HepG2 (cell line): Measurements from ENCODE around the gene CYP2C19. TPM values are rescaled to one million over a fixed set of nuclear protein-coding genes. Genes with fewer than 3 reads are reported as not detected.

Experiments used
- ATAC-seq: fragments of 200-7000 bp; cut with Tn5 transposase; 3 replicates; pipeline ENCODE4 v1.9.1; 2020; ENCODE audit warnings: mild to moderate bottlenecking, moderate library complexity
- BruUV-seq: library from RNA; stranded (reverse); fragments of 400-500 nt; replicated peaks from 2 replicates; lab custom pipeline; 2021; lab: Mats Ljungman, UMichigan
- CTCF ChIA-PET: fragments of 300-600 bp; formaldehyde crosslinking; extraction: SDS; loops from one replicate; lab custom pipeline; 2021; ENCODE audit warnings: low total read pairs, inconsistent platforms, low intra/inter-chr PET ratio; lab: Yijun Ruan, JAX
- POLR2A ChIA-PET: fragments of 350-600 bp; sonication (Branson Sonifier 250); formaldehyde crosslinking; loops from one replicate; lab custom pipeline; 2020; ENCODE audit warnings: antibody characterized with exemption, inconsistent platforms; lab: Yijun Ruan, JAX
- DNase-seq: peaks from one replicate; pipeline ENCODE4 v3.0.0-alpha.2; 2015; ENCODE audit warnings: low spot score
- FAIRE-seq: peaks from 3 replicates; lab custom pipeline; 2011; peaks lifted over from hg19 to GRCh38; lab: Jason Lieb, UNC
- H2AFZ ChIP-seq: one replicate; pipeline ENCODE4 v1.6.1; 2011; ENCODE audit warnings: low read length, inconsistent platforms
- H3K27ac ChIP-seq: fragments of 300-600 bp; 3 replicates; pipeline ENCODE4 v1.8.0; 2011; ENCODE audit warnings: mixed run types, mild to moderate bottlenecking, mixed read lengths, low read length, inconsistent platforms; ENCODE audit not compliant: insufficient read depth; ENCODE audit errors: extremely low read length
- H3K27me3 ChIP-seq, 2 experiments: fragments of 200-600 bp in 1 of 2; 2 replicates in 1 of 2; 3 replicates in 1 of 2; pipeline versions ENCODE4 v1.6.0 to v1.8.0; 2011; ENCODE audit warnings: low read length in 2 of 2, mild to moderate bottlenecking in 2 of 2, moderate library complexity in 2 of 2, inconsistent platforms in 1 of 2; ENCODE audit not compliant: insufficient read depth in 2 of 2, control insufficient read depth in 1 of 2
- H3K36me3 ChIP-seq, 2 experiments: fragments of 200-600 bp in 1 of 2; replicated peaks in 1 of 2; 2 replicates in 1 of 2; 3 replicates in 1 of 2; pipeline versions ENCODE4 v1.5.1 to v1.8.0; 2011; ENCODE audit warnings: low read length in 2 of 2, inconsistent platforms in 1 of 2; ENCODE audit not compliant: insufficient read depth in 2 of 2, control insufficient read depth in 1 of 2
- H3K4me1 ChIP-seq: 2 replicates; pipeline ENCODE4 v1.5.1; 2012; ENCODE audit warnings: low read length, inconsistent platforms; ENCODE audit not compliant: insufficient read depth
- H3K4me2 ChIP-seq: 2 replicates; pipeline ENCODE4 v1.6.0; 2011; ENCODE audit warnings: low read depth, low read length, inconsistent platforms
- H3K4me3 ChIP-seq, 3 experiments: fragments of 200-600 bp in 1 of 3; sonication (generic), shearing (Covaris generic) in 1 of 3; replicated peaks in 1 of 3; 2 replicates each; pipeline ENCODE4 v1.5.1; 2011 to 2016; ENCODE audit warnings: low read length in 3 of 3, inconsistent platforms in 2 of 3, low read depth in 2 of 3, mild to moderate bottlenecking in 2 of 3, control low read depth in 1 of 3, mixed read lengths in 1 of 3; ENCODE audit not compliant: insufficient read depth in 1 of 3
- H3K79me2 ChIP-seq: one replicate; pipeline ENCODE4 v1.6.1; 2011; ENCODE audit warnings: low read length, inconsistent platforms; ENCODE audit not compliant: insufficient read depth
- H3K9ac ChIP-seq: 2 replicates; pipeline ENCODE4 v1.6.0; 2011; ENCODE audit warnings: mild to moderate bottlenecking, low read depth, low read length, inconsistent platforms; ENCODE audit not compliant: insufficient read depth
- H3K9me3 ChIP-seq: 2 replicates; pipeline ENCODE4 v1.5.1; 2012; ENCODE audit warnings: mild to moderate bottlenecking, low read length
- H4K20me1 ChIP-seq: 2 replicates; pipeline ENCODE4 v1.6.0; 2011; ENCODE audit warnings: inconsistent platforms, mild to moderate bottlenecking, low read length, moderate library complexity; ENCODE audit not compliant: insufficient read depth
- AGO2 ChIP-seq: fragments of 200-400 bp; formaldehyde crosslinking; optimal IDR thresholded peaks from 2 replicates; pipeline ENCODE3; 2017; ENCODE audit warnings: mild to moderate bottlenecking, low read depth, low read length, moderate library complexity
- MED8 ChIP-seq: sonication (generic); formaldehyde crosslinking; IDR thresholded peaks from 2 replicates; pipeline ENCODE4 v1.8.1; 2023; ENCODE audit warnings: mild to moderate bottlenecking, missing genetic modification reagents; ENCODE audit not compliant: insufficient replicate concordance
- SP2 ChIP-seq: sonication (generic); formaldehyde crosslinking; IDR thresholded peaks from 2 replicates; pipeline ENCODE4 v1.5.1; 2020; ENCODE audit warnings: mild to moderate bottlenecking, missing genetic modification reagents
- WGBS: methylation state at CpG from one replicate; pipeline ENCODE4 v1.1.6; 2017; ENCODE audit warnings: low lambda C conversion rate; 5-methylcytosine and 5-hydroxymethylcytosine counted together
- in situ Hi-C: cut with HindIII; loops from 2 replicates; pipeline ENCODE4 v1.10.0; 2017; ENCODE audit warnings: low pct_unique_long_range_greater_than_20kb; ENCODE audit not compliant: extremely low pct_ligation_motif_present
- intact Hi-C: fragments of 100-400 bp; cut with micrococcal nuclease; formaldehyde crosslinking; loops from one replicate; pipeline ENCODE4 v1.10.0; 2022; ENCODE audit not compliant: unreplicated experiment
- polyA plus RNA-seq, 8 experiments: library from polyadenylated mRNA; depleted of rRNA in 3 of 8; stranded (reverse) in 7 of 8; unstranded in 1 of 8; fragments of >200 nt; fragmentation: Illumina TruSeq in 4 of 8; extraction: Trizol in 4 of 8; gene quantifications; 2 replicates each; pipeline versions ENCODE4 v1.2.1 to v1.2.3, GENCODE V29; 2011 to 2016; ENCODE audit warnings: low read depth in 4 of 8, missing spikeins in 1 of 8, mixed read lengths in 1 of 8; ENCODE audit not compliant: insufficient read depth in 1 of 8
- total RNA-seq, 5 experiments: library from RNA; depleted of rRNA; stranded (reverse); fragments of >200 nt; fragmentation: Illumina TruSeq; extraction: Trizol; gene quantifications; 2 replicates each; pipeline ENCODE4 v1.2.3, GENCODE V29; 2016; ENCODE audit warnings: low read depth in 1 of 5
- TF ChIP-seq, protein P1 (sequence below): sonication (generic); formaldehyde crosslinking; IDR thresholded peaks from 2 replicates; pipeline ENCODE4 v1.4.0; 2020; ENCODE audit warnings: missing genetic modification reagents, borderline replicate concordance
- TF ChIP-seq, protein P2 (sequence below): sonication (generic); formaldehyde crosslinking; IDR thresholded peaks from 2 replicates; pipeline ENCODE4 v1.4.0; 2020; ENCODE audit warnings: missing genetic modification reagents, borderline replicate concordance

CYP2C19 gene
- total and polyA plus RNA-seq, 2 of the 13 experiments (the other 11 are each of a cell fraction or from before 2014, with no cell fraction given), result not detected

DNA sequence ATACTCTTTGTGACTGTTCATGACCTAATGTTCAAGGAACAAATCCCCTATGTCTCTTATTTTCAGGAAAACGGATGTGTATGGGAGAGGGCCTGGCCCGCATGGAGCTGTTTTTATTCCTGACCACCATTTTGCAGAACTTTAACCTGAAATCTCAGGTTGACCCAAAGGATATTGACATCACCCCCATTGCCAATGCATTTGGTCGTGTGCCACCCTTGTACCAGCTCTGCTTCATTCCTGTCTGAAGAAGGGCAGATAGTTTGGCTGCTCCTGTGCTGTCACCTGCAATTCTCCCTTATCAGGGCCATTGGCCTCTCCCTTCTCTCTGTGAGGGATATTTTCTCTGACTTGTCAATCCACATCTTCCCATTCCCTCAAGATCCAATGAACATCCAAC lies 27.3 kb upstream of the CYP2C19 start:
- intact Hi-C loops (no loop called here), in situ Hi-C loops (no loop called here)
- 38% methylated on average over 3 of the region's 3 CpGs for WGBS
- Histone ChIP-seq H3K9me3 (no peaks in the 10 kb centered on the region), H2AFZ (no peak overlapping the region), H3K27ac (no peak overlapping the region), H3K27me3 (no peaks in the 10 kb centered on the region), H3K9ac (no peak overlapping the region), H3K4me2 (no peak overlapping the region), H3K4me1 (no peaks in the 10 kb centered on the region), H3K4me3 (no peak overlapping the region), H3K36me3 (no peaks in the 10 kb centered on the region), H4K20me1 (no peaks in the 10 kb centered on the region), H3K79me2 (no peaks in the 10 kb centered on the region)
- ChIA-PET CTCF (no interaction called here), POLR2A (no interaction called here)
- TF ChIP-seq, protein P1, sequence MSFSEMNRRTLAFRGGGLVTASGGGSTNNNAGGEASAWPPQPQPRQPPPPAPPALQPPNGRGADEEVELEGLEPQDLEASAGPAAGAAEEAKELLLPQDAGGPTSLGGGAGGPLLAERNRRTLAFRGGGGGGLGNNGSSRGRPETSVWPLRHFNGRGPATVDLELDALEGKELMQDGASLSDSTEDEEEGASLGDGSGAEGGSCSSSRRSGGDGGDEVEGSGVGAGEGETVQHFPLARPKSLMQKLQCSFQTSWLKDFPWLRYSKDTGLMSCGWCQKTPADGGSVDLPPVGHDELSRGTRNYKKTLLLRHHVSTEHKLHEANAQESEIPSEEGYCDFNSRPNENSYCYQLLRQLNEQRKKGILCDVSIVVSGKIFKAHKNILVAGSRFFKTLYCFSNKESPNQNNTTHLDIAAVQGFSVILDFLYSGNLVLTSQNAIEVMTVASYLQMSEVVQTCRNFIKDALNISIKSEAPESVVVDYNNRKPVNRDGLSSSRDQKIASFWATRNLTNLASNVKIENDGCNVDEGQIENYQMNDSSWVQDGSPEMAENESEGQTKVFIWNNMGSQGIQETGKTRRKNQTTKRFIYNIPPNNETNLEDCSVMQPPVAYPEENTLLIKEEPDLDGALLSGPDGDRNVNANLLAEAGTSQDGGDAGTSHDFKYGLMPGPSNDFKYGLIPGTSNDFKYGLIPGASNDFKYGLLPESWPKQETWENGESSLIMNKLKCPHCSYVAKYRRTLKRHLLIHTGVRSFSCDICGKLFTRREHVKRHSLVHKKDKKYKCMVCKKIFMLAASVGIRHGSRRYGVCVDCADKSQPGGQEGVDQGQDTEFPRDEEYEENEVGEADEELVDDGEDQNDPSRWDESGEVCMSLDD (CRISPR knock-in tag), result no peak
- TF ChIP-seq MED8 (no peak), SP2 (no peak), AGO2 (no peak)
- TF ChIP-seq, protein P2, sequence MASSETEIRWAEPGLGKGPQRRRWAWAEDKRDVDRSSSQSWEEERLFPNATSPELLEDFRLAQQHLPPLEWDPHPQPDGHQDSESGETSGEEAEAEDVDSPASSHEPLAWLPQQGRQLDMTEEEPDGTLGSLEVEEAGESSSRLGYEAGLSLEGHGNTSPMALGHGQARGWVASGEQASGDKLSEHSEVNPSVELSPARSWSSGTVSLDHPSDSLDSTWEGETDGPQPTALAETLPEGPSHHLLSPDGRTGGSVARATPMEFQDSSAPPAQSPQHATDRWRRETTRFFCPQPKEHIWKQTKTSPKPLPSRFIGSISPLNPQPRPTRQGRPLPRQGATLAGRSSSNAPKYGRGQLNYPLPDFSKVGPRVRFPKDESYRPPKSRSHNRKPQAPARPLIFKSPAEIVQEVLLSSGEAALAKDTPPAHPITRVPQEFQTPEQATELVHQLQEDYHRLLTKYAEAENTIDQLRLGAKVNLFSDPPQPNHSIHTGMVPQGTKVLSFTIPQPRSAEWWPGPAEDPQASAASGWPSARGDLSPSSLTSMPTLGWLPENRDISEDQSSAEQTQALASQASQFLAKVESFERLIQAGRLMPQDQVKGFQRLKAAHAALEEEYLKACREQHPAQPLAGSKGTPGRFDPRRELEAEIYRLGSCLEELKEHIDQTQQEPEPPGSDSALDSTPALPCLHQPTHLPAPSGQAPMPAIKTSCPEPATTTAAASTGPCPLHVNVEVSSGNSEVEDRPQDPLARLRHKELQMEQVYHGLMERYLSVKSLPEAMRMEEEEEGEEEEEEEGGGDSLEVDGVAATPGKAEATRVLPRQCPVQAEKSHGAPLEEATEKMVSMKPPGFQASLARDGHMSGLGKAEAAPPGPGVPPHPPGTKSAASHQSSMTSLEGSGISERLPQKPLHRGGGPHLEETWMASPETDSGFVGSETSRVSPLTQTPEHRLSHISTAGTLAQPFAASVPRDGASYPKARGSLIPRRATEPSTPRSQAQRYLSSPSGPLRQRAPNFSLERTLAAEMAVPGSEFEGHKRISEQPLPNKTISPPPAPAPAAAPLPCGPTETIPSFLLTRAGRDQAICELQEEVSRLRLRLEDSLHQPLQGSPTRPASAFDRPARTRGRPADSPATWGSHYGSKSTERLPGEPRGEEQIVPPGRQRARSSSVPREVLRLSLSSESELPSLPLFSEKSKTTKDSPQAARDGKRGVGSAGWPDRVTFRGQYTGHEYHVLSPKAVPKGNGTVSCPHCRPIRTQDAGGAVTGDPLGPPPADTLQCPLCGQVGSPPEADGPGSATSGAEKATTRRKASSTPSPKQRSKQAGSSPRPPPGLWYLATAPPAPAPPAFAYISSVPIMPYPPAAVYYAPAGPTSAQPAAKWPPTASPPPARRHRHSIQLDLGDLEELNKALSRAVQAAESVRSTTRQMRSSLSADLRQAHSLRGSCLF (CRISPR knock-in tag), result no peak
- BruUV-seq, result no TSS peak
- DNase-seq (no peak), FAIRE-seq (no peak), ATAC-seq (no peak)
